ENCODE results near the gene PDK2. TPM values are rescaled to one million over a fixed set of nuclear protein-coding genes. Genes with fewer than 3 reads are reported as not detected.

Gene PDK2
- total and polyA plus RNA-seq, 12 donors, result 88.1 to 337 (median 225) TPM

- intact Hi-C loops (cut with DNase I), result no loop called here
Measured at GRCh38 chr17:50149091-50149416, 53.9 kb downstream of the PDK2 start.

GRCh38 chr17:50149417-50150353 lies 54.5 kb downstream of the PDK2 start:
- Histone ChIP-seq H3K4me1 (peaks cover 50 to 87% (median 73%) of the 10 kb centered on the region in 9 donors), H3K27me3 (no peaks in the 10 kb centered on the region), H3K36me3 (peaks cover 0 to 18% (median 4%) of the 10 kb centered on the region in 9 donors), H3K27ac (peak overlapping the region; percentile 93 to 99 (median 98)), H3K9me3 (no peaks in the 10 kb centered on the region), H3K4me3 (peak overlapping the region; percentile 86 to 99 (median 90))
- TF ChIP-seq CTCF (IDR thresholded peaks at IDR 0.05), result peak in 2 of 9 donors; percentile 35 to 44
- intact Hi-C loops (cut with DNase I), result loop anchor here in 2 of 10 donors (1.0 to 5.0 kb wide), 2 partner anchors 52 to 54 kb away; partner anchors contain the start of gene PDK2 (in 2 of the 2)
- ATAC-seq, result peak in 2 of 8 donors; percentile 2 to 6
- DNase-seq, result peak in 1 of 2 donors; percentile 76
- 1% methylated on average over 118 to 123 of the region's 123 CpGs for WGBS, 2 donors

More at GRCh38 chr17:50149091-50149416, 53.9 kb downstream of the PDK2 start:
- no peak for TF ChIP-seq CTCF (IDR thresholded peaks at IDR 0.05)
- Histone ChIP-seq H3K36me3 (peaks cover 0 to 24% (median 9%) of the 10 kb centered on the region in 9 donors), H3K4me3 (peak overlapping the region; percentile 86 to 99 (median 90)), H3K9me3 (no peaks in the 10 kb centered on the region), H3K27me3 (no peaks in the 10 kb centered on the region), H3K4me1 (peaks cover 44 to 85% (median 69%) of the 10 kb centered on the region in 9 donors), H3K27ac (peak overlapping the region; percentile 93 to 99 (median 98))
- DNase-seq (no peak), ATAC-seq (no peak)
- WGBS, 2 donors, result 1% methylated on average over 27 to 30 of the region's 30 CpGs

- intact Hi-C loops (cut with DNase I), result loop anchor here in 2 of 10 donors (1.0 to 5.0 kb wide), 2 partner anchors 53 to 55 kb away; partner anchors contain the start of gene PDK2 (in 2 of the 2)
- Histone ChIP-seq H3K4me3 (peak within 1 kb of the TSS; percentile 86 to 99 (median 90)), H3K9me3 (no peaks in the 10 kb centered on the region), H3K36me3 (peaks cover 0 to 11% (median 0%) of the 10 kb centered on the region in 9 donors), H3K27ac (peak within 1 kb of the TSS; percentile 93 to 99 (median 98)), H3K4me1 (peaks cover 49 to 87% (median 73%) of the 10 kb centered on the region in 9 donors), H3K27me3 (no peaks in the 10 kb centered on the region)
- 0 to 1% methylated on average over 66 to 69 of the region's 69 CpGs for WGBS, 2 donors
- TF ChIP-seq CTCF (IDR thresholded peaks at IDR 0.05), result no peak
- DNase-seq (peak in 1 of 2 donors; percentile 20), ATAC-seq (peak in 2 of 8 donors; percentile 1 to 2)
Measured at GRCh38 chr17:50150354-50151040, 55.3 kb downstream of the PDK2 start, which contains the start of gene PPP1R9B. TSS of gene PPP1R9B (minus strand) at chr17:50150677. CDS start at chr17:50150513, 164 bp downstream.

Measured in heart right ventricle (tissue), 16 donors.